Heart left ventricle (tissue), 13 donors: ENCODE results near the gene IPO4.

Source experiments
- POLR2A ChIP-seq, 2 donors: fragments of 450-650 bp; IDR thresholded peaks; one replicate each; pipeline ENCODE4 v1.6.1; 2017; ENCODE audit warnings: antibody characterized with exemption in 2 of 2, mild to moderate bottlenecking in 2 of 2, moderate library complexity in 2 of 2
- TF ChIP-seq, protein P1 (sequence below), 12 donors: fragments of 200-600 bp; sonication (generic) in 4 of 12; IDR thresholded peaks; one replicate each; pipeline versions ENCODE4 v1.5.0 to v1.8.0; 2018 to 2022; ENCODE audit warnings: antibody characterized with exemption in 12 of 12, mild to moderate bottlenecking in 5 of 12
- donor health status: ischemic (EF 13 %, LVEDD 7.1; RV severe dilation, severe dysfunction).
- donor health status: DM: no; HTN: yes; CAD: no.
- donor health status: DM: no; HTN: no; CAD: no.
- donor health status: ischemic (EF 25% LVEDD 6.9; RV normal size, moderate dysfunction).
- donor health status: ischemic (EF 25% LVEDD 5.7; RV mildly dilated, moderate dysfunction).
- donor health status: ischemic (EF 35%, LVEDD 5.7; RV mildly dilated, moderate dysfunction).
- donor health status: nonischemic (EF 11% LVEDD 7.7; RV severe dilation, severe dysfunction).
- donor health status: DM: yes; HTN: yes; CAD: no.
- donor health status: PGD.
- donor health status: ischemic (EF 29% LVEDD 5.4; RV normal size, mild dysfunction).
- donor health status: nonischemic (EF 23%, LVEDD 6.1; RV moderate dilation, normal function).

DNA sequence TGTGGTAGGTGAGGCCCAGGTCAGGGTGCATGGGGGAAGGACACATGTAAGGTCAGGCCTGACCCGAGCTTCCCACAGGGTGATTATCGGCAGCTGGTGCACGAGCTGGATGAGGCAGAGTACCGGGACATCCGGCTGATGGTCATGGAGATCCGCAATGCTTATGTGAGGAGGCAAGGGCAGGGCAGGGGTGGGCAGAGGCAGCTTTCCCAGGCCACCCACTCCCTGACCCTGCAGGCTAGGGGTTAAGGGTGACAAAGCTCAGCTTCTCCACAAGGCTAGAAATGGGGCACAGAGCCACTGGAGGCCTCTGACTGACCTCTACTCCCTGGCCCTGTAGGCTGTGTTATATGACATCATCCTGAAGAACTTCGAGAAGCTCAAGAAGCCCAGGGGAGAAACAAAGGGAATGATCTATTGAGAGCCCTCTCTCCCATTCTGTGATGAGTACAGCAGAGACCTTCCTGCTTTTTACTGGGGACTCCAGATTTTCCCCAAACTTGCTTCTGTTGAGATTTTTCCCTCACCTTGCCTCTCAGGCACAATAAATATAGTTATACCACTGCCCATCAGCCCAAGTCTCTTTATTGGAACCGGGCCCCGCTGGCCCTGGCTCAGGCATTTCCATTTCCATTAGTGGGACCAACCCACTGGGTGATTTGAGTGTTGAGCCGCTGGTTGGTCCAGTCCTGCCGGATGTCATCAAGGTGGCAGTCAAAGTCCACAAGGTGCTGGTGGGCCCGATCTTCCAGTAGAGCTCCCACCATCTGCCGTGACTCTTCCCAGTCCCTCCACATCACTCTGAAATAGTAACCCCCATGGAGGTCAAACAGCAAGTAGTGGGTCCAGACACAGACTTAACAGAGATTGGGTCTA, 50.0 kb downstream of the IPO4 start:
- TF ChIP-seq, protein P1, sequence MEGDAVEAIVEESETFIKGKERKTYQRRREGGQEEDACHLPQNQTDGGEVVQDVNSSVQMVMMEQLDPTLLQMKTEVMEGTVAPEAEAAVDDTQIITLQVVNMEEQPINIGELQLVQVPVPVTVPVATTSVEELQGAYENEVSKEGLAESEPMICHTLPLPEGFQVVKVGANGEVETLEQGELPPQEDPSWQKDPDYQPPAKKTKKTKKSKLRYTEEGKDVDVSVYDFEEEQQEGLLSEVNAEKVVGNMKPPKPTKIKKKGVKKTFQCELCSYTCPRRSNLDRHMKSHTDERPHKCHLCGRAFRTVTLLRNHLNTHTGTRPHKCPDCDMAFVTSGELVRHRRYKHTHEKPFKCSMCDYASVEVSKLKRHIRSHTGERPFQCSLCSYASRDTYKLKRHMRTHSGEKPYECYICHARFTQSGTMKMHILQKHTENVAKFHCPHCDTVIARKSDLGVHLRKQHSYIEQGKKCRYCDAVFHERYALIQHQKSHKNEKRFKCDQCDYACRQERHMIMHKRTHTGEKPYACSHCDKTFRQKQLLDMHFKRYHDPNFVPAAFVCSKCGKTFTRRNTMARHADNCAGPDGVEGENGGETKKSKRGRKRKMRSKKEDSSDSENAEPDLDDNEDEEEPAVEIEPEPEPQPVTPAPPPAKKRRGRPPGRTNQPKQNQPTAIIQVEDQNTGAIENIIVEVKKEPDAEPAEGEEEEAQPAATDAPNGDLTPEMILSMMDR (IDR thresholded peaks at IDR 0.05), result no peak
- no peak for TF ChIP-seq POLR2A (IDR thresholded peaks at IDR 0.05)
